ENCODE results near the gene BTN2A1. TPM values are rescaled to one million over a fixed set of nuclear protein-coding genes. Genes with fewer than 3 reads are reported as not detected.
"Not testable (repeated sequence)": the region's sequence is repeated elsewhere in the genome, so short reads cannot be mapped to it uniquely, and the experiment has no call there.

BTN2A1 gene
- 10 to 100 TPM; 45.2 to 46.7 TPM for total RNA-seq

DNA sequence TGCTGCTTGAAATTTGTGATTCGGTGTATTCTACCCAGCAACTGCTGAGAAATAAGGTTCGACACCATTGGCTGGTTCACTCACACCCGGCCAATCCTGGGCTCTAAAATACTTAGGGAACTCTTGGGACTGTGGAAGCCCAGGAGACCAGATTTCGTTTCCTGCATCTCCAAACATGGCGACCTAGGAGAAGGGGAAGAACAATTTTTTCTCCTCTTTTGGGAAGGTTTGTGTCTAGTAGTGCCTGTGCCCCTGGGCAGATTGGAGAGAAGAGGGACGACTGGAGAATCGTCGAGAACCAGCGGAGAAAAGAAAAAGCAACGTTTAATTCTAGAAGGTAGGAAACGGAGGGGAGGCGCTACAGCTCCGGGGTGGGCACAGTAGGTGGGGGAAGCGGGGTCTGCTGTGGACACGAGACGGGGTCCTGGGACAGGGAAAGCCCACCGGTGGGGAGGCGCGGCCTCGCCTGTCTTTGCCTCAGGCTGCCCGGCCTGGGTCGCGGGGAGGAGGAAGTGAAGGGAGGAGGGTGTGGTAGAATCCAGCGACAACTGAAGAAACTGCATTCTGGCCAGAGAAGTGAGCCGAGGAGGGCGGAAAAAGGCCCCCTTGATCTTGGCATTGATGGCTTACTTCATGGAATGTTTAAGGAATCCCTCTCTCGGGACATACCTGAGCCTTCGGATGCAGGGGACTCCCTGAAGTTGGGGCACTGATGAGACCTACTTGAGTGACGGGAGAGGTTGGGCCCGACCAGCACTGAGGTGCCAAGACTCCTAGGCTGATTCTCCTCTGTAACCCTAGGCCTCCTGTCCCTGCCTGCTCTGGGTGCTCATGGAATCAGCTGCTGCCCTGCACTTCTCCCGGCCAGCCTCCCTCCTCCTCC is at the start of gene BTN2A1:
Gene BTN2A1, plus strand, starts transcription at position 150 of the 883 bp plus-strand sequence. Its CDS starts 682 bp downstream, at position 832.
- H3K27me3 Mint-ChIP-seq: no peaks in the 10 kb centered on the region
- DNase-seq (peak; percentile 68), ATAC-seq (ENCODE audit: low read depth) (peak; percentile 97)
- H3K9me3 Mint-ChIP-seq: no peaks in the 10 kb centered on the region
- peak within 1 kb of the TSS; percentile 93 for H3K27ac Mint-ChIP-seq
- POLR2A ChIA-PET: interaction anchor here (1.2 kb wide), 1 partner anchor 16 kb away, joined by 10 read pairs; no protein-coding TSS in a partner anchor
- H3K4me3 Mint-ChIP-seq: peak within 1 kb of the TSS; percentile 96
- peaks cover 43% of the 10 kb centered on the region for H3K4me1 Mint-ChIP-seq
- peaks cover 34% of the 10 kb centered on the region for H3K36me3 Mint-ChIP-seq

DNA sequence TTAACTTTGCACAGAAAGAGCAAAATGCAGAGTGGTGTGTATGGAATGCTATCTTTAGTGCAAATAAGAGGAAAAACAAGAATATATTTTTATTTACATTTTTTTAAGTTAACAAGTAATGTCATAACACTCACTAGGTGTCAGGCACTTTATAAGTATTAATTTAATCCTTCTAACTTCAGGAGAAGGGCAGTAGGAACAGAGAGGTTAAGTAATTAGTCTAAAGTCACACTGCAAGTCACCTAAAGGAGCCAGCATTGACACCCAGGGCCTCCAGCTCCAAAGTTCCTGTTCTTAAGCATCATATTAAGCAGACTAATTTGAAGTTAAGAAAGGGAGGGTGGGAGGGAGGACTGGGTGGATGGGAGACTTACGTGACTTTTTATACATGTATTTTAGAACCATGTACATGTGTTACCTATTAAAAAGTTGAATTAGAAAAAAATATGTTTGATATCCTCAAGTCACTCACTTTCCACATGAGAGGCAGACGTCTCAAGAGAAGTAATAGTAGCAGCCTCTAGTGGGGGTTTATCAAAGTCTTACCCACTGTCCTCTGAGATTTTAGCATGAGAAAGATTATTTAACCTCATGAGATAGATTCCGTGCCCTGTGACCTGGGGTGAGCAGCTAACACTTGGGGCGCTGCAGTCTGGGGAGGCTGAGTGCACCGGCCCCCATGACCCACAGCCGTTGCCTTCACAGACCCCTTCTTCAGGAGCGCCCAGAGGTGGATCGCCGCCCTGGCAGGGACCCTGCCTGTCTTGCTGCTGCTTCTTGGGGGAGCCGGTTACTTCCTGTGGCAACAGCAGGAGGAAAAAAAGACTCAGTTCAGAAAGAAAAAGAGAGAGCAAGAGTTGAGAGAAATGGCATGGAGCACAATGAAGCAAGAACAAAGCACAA is 48.7 kb upstream of the BTN2A1 start:
- Mint-ChIP-seq H3K9me3 (no peaks in the 10 kb centered on the region), H3K36me3 (peaks cover 61% of the 10 kb centered on the region), H3K4me1 (peaks cover 31% of the 10 kb centered on the region), H3K27me3 (no peaks in the 10 kb centered on the region), H3K27ac (no peak overlapping the region), H3K4me3 (no peak overlapping the region)
- ATAC-seq (ENCODE audit: low read depth): no peak
- no peak for DNase-seq
- POLR2A ChIA-PET: interaction anchor here (0.6 kb wide), 1 partner anchor 24 kb away, joined by 3 read pairs; no protein-coding TSS in a partner anchor

DNA sequence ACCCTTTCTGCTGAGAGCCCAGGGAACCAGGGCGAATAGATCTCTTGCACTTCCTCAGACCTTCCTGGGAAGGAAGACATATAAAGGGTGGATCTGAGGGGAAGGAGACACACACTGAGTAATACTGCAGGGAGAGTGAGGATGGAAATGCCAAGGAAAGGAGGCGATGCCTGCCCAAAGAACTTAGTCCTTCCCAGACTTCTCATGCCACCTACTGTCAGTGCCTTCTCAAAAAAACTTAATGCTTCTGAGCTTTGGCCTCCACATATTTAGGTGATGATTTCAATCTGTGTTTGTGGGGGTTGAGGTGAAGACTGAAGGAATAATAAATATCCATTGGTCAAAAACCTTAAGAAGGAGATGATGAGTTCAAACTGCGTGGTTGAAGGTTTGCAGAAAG is 46.0 kb upstream of the BTN2A1 start:
- Mint-ChIP-seq H3K9me3 (peaks cover 6% of the 10 kb centered on the region), H3K4me1 (peaks cover 14% of the 10 kb centered on the region), H3K27me3 (no peaks in the 10 kb centered on the region), H3K4me3 (no peak overlapping the region), H3K27ac (peak overlapping the region; percentile 70), H3K36me3 (peaks cover 70% of the 10 kb centered on the region)
- POLR2A ChIA-PET: no interaction called here
- ATAC-seq (ENCODE audit: low read depth) (no peak), DNase-seq (no peak)

- POLR2A ChIA-PET: no interaction called here
- Mint-ChIP-seq H3K36me3 (peaks cover 68% of the 10 kb centered on the region), H3K4me3 (no peak overlapping the region), H3K4me1 (peaks cover 9% of the 10 kb centered on the region), H3K9me3 (peaks cover 8% of the 10 kb centered on the region), H3K27me3 (no peaks in the 10 kb centered on the region), H3K27ac (peak overlapping the region; percentile 70)
- DNase-seq (no peak), ATAC-seq (ENCODE audit: low read depth) (no peak)
These were observed 45.5 kb upstream of the BTN2A1 start for GRCh38 chr6:26412228-26412627.

DNA sequence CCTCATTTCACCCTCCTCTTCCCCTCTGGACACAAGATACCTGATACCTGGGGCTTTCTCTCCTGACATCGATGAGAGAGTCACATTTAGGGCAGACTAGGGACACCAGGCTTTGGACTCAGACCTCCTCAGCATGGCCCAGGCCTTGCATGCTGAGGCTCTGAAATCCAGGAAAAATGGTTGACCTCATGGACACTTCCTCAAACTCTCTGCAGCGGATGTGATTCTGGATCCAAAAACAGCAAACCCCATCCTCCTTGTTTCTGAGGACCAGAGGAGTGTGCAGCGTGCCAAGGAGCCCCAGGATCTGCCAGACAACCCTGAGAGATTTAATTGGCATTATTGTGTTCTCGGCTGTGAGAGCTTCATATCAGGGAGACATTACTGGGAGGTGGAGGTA is 44.8 kb upstream of the BTN2A1 start:
- no peak overlapping the region for H3K4me3 Mint-ChIP-seq
- POLR2A ChIA-PET: no interaction called here
- peaks cover 14% of the 10 kb centered on the region for H3K9me3 Mint-ChIP-seq
- ATAC-seq (ENCODE audit: low read depth): no peak
- no peak for DNase-seq
- peaks cover 66% of the 10 kb centered on the region for H3K36me3 Mint-ChIP-seq
- no peak overlapping the region for H3K27ac Mint-ChIP-seq
- H3K4me1 Mint-ChIP-seq: peaks cover 5% of the 10 kb centered on the region
- H3K27me3 Mint-ChIP-seq: no peaks in the 10 kb centered on the region

DNA sequence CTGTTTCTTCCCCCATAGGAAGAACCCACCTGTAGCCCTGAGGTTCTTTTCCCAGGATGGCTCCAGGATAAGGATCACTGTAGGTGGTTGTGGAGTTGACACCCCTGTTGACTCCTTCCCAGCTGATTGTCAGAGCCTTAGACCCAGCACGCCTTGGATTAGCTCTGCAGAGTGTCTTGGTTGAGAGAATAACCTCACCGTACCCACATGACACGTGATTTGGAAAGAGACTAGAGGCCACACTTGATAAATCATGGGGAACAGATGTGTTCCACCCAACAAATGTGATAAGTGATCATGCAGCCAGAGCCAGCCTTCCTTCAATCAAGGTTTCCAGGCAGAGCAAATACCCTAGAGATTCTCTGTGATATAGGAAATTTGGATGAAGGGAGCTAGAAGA is 43.5 kb upstream of the BTN2A1 start:
- POLR2A ChIA-PET: no interaction called here

GRCh38 chr6:26415036-26415614 is 42.6 kb upstream of the BTN2A1 start:
- DNase-seq (no peak), ATAC-seq (ENCODE audit: low read depth) (no peak)
- peaks cover 19% of the 10 kb centered on the region for H3K9me3 Mint-ChIP-seq
- peaks cover 59% of the 10 kb centered on the region for H3K36me3 Mint-ChIP-seq
- H3K27me3 Mint-ChIP-seq: no peaks in the 10 kb centered on the region
- no peak overlapping the region for H3K4me3 Mint-ChIP-seq
- POLR2A ChIA-PET: no interaction called here
- H3K27ac Mint-ChIP-seq: no peak overlapping the region
- peaks cover 2% of the 10 kb centered on the region for H3K4me1 Mint-ChIP-seq

More for the DNA sequence above, 43.5 kb upstream of the BTN2A1 start:
- Mint-ChIP-seq H3K4me1 (peaks cover 4% of the 10 kb centered on the region), H3K4me3 (no peak overlapping the region), H3K9me3 (peaks cover 19% of the 10 kb centered on the region), H3K27ac (no peak overlapping the region), H3K27me3 (no peaks in the 10 kb centered on the region), H3K36me3 (peaks cover 66% of the 10 kb centered on the region)
- ATAC-seq (ENCODE audit: low read depth) (no peak), DNase-seq (no peak)

DNA sequence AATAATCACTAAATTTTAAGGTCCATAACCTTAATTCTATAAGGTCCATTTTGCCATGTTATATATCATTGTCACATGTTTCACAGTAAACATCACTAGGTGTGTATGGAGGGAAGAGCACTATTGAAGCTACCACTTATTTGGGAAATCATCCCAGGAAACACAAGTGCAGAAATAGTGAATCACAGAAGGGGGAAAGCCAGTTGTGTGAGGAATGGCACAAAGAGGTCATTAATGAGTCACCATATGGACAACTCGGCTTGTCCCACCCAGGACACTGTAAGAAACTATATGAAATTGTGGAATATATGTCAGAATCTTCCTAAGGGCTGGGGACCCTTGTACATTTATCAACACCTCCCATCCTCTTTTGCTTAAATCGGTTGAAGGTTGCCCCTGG is 42.0 kb upstream of the BTN2A1 start:
- Mint-ChIP-seq H3K36me3 (peaks cover 55% of the 10 kb centered on the region), H3K27me3 (no peaks in the 10 kb centered on the region), H3K9me3 (peaks cover 19% of the 10 kb centered on the region), H3K4me3 (no peak overlapping the region), H3K4me1 (peaks cover 2% of the 10 kb centered on the region), H3K27ac (no peak overlapping the region)
- POLR2A ChIA-PET: no interaction called here
- ATAC-seq (ENCODE audit: low read depth) (no peak), DNase-seq (no peak)

- DNase-seq (no peak), ATAC-seq (ENCODE audit: low read depth) (no peak)
- Mint-ChIP-seq H3K9me3 (peaks cover 19% of the 10 kb centered on the region), H3K4me3 (no peak overlapping the region), H3K27me3 (no peaks in the 10 kb centered on the region), H3K27ac (no peak overlapping the region), H3K36me3 (peaks cover 51% of the 10 kb centered on the region), H3K4me1 (peaks cover 2% of the 10 kb centered on the region)
- POLR2A ChIA-PET: no interaction called here
These were observed 41.5 kb upstream of the BTN2A1 start for GRCh38 chr6:26416288-26416687.

DNA sequence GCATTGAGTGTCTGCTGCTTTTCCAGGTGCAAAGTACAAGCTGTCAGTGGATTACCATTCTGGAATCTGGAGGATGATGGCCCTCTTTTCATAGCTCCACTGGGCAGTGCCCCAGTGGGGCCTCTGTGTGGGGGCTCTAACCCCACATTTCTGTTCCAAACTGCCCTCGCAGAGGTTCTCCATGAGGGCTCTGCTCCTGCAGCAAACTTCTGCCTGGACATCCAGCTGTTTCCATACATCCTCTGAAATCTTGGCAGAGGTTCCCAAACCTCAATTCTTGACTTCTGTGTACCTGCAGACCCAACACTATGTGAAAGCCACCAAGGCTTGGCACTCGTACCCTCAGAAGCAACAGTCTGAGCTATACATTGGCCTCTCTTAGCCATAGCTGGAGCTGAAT is 39.7 kb upstream of the BTN2A1 start:
- H3K27me3 Mint-ChIP-seq; ATAC-seq (ENCODE audit: low read depth); H3K4me3 Mint-ChIP-seq; H3K27ac Mint-ChIP-seq; H3K4me1 Mint-ChIP-seq; POLR2A ChIA-PET; DNase-seq: not testable (repeated sequence)
- peaks cover 19% of the 10 kb centered on the region for H3K9me3 Mint-ChIP-seq
- peaks cover 43% of the 10 kb centered on the region for H3K36me3 Mint-ChIP-seq

DNA sequence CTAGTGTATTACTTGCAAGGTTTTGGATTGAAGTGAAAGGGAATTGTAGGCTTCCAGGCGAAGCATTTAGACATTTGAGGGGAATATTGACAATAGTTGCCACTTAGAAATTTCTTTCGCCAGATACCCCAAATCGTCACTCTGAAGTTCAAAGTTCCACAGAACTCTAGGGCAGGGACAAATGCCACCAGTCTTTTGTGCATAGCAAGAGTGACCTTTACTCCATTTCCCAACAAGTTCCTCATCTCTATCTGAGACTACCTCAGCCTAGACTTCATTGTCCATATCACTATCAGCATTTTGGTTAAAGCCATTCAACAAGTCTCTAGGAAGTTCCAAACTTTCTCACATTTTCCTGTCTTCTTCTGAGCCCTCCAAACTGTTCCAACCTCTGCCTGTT is 39.0 kb upstream of the BTN2A1 start:
- peaks cover 35% of the 10 kb centered on the region for H3K36me3 Mint-ChIP-seq
- POLR2A ChIA-PET; H3K4me1 Mint-ChIP-seq; H3K4me3 Mint-ChIP-seq; H3K27me3 Mint-ChIP-seq; DNase-seq; ATAC-seq (ENCODE audit: low read depth); H3K27ac Mint-ChIP-seq: not testable (repeated sequence)
- peaks cover 19% of the 10 kb centered on the region for H3K9me3 Mint-ChIP-seq

GRCh38 chr6:26420688-26421171 is 37.0 kb upstream of the BTN2A1 start:
- no peaks in the 10 kb centered on the region for H3K27me3 Mint-ChIP-seq
- POLR2A ChIA-PET: interaction anchor here (1.0 kb wide), 1 partner anchor 90 kb away, joined by 4 read pairs; no protein-coding TSS in a partner anchor
- H3K4me3 Mint-ChIP-seq: no peak overlapping the region
- no peak overlapping the region for H3K27ac Mint-ChIP-seq
- H3K36me3 Mint-ChIP-seq: peaks cover 23% of the 10 kb centered on the region
- H3K9me3 Mint-ChIP-seq: peaks cover 19% of the 10 kb centered on the region
- ATAC-seq (ENCODE audit: low read depth): no peak
- no peak for DNase-seq
- H3K4me1 Mint-ChIP-seq: peaks cover 14% of the 10 kb centered on the region
